Fibroblast of skin of left biceps (primary cell): ENCODE results near the gene CRTC3.
"Not testable (repeated sequence)": the region's sequence is repeated elsewhere in the genome, so short reads cannot be mapped to it uniquely, and the experiment has no call there.

Experiments used
- DNase-seq, 2 experiments: peaks; one replicate each; pipeline ENCODE4 v3.0.0-alpha.2; 2013; ENCODE audit warnings: low read depth in 2 of 2

CRTC3 gene

DNA sequence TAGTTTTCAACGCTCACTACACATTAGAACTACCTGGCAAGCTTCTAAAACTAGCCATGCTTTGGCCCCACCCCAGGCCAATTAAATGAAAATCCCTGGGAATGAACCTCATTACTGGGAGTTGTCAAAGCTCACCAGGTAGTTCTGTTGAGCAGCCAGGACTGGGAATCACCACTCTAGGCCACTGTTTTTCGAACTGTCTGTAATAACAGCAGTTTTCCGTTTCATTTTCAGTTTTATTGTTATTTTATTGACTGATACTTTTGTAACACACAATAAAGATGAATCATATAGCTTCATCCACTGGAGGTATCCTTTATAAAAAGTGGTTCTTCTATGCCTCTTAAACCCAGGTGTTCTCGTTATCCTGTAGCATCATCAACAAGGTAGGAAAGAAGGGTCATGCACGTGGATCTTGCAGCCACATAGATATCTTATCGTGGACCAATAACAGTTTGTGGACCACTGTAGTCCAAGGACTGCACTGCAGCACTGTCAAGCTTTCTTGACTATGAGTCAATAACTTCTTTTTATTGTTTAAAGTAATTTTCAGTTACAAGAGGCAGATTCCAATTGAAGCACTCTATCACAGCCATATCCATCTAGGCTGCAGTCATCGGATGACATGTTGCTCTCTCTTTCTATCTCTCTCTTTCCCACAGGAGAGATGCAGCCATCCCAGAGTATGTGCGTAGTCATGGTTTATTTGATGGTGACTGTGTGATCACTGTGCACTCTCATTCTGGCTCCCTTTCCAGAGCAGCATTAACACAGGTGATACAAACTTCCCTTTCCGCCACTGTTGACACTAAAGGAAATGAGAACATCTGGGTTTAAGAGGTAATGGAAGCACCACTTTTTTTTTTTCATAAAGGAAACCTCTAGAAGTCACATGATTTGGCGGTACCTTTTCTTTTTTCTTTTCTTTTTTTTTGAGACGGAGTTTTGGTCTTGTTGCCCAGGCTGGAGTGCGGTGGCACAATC lies 148.4 kb downstream of the CRTC3 start:
- DNase-seq, result no peak

DNA sequence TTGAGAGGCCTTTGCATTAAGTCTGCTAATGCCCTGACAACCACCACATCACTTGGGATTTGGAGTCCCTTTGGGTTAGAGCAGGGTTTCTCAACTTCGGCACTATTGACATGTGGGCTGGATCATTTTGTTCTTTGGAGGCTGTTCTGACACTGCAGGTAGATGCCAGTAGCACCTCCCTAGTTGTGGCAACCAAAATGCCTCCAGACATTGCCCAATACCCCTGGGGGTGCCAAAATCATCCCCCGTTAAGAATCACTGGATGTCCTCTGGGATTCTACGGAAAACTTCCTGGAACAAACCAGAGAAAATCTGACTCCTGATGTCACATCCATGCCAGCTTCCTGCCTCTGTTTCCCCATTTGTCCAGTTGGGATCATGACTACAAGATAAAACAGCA lies 150.2 kb downstream of the CRTC3 start:
- DNase-seq, result no peak

DNA sequence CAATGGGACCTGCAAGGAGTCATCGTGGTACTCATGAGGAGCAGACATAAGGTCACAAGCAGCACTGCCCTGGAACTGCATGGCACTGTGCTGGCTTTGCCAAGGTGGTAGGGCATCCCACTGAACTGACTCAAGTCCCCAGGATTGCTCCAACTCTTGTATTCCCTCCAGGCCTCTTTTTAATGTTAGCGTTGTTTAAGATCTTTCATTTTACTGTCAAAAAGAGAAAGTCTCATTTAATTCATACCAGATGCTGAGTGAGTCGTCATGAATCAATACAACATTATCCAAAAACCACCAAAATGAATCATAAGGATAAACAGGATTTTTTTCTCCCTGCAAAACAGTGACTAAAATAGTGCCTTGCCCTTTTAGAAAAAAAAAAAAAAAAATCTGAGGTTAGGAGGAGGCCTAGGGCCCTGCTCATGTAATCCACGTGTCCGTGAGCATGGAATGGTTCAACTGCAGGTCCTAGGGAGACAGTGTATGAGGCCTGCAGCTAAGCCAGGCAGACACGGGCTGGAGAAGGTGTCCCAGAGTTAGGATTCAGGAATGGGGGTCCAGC lies 150.7 kb downstream of the CRTC3 start:
- peak; percentile 95 for DNase-seq

DNA sequence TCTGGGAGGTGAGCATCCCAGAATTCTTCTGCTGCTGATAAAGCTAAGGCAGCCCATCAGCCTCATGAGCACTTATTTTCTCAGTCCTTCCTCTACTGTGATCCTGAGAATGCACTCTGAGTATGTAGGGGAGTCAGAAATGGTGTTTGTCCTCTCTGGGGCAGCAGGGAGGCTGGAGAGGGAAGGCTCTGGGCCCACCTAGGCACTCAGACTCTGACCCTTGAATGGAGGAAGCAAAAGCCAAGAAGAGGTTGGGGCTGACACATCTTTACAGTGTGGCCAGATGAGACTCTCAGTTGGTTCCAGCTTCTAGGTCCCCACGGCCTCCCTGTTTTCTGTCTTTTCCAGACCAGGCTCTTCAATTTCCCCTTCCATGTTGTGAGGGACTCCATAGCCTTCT lies 151.3 kb downstream of the CRTC3 start:
- no peak for DNase-seq

DNA sequence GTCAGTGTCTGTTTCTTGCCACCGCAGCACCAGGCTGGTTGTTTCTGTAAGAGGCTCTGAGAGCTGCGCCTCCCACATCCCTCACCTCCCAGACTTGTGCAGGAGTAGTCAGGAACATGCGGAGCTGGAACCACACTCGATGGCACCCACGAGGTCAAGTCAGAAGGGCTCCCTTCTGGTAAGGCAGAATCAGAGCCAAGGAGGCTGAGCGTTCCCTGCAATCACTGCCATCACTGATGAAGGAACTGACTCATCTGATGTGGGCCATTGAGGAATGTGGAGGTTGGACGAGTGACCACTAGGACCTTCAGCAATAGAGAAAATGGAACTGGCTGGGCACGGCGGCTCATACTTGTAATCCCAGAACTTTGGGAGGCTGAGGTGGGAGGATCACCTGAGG lies 151.8 kb downstream of the CRTC3 start:
- no peak for DNase-seq

DNA sequence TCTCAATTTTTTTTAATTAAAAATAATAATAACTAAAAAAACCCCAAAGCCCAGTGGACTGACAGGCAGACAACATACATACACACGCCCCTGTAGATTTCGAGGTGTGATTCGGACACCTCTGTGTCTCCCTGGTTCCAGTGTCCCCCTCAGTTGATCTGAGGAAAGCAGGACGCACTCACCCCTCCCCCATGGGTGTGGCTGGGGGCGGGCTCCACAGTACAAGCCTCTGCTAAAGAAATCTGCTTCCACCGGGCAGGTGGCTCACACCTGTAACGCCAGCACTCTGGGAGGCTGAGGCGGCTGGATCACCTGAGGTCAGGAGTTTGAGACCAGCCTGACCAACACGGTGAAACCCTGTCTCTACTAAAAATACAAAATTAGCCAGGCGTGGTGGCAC lies 153.6 kb downstream of the CRTC3 start:
- DNase-seq, result no peak

DNA sequence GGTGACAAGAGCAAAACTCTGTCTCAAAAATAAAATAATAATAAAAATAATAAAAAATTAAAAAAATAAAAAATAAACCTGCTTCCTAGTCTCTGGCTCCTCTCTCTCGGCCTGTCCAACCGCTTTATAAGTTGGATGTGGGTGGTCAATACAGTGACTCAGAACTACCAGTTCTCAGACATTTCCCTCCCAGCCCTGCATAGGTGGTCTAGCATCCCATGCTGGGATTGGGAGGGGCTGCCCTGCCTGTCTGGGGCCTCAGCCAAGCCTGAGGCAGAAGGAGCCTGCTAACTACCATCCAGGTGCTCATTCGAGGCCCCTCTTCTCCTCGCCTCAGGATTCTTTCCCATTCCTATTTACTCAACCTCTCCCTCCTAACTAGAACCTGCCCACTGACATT lies 154.2 kb downstream of the CRTC3 start:
- DNase-seq, result no peak

DNA sequence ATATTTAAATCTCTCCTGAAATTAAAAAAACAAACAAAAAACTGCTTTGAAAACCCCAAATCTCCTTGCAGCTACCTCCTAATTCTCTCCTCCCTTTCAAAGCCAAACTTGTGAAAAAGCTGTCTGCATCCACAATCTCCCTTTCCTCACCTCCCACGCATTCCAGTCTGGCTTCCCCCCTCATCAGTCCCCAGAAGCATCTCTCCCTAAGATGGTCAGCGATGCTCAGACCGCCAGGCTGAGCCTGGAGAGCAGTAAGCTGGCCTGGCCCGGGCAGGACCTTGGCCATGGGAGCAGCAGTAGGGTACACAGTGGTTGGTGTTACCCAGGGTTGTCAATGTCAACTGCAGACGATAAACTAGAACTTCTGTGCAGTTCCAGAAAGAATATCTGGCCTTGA lies 154.6 kb downstream of the CRTC3 start:
- no peak for DNase-seq

DNA sequence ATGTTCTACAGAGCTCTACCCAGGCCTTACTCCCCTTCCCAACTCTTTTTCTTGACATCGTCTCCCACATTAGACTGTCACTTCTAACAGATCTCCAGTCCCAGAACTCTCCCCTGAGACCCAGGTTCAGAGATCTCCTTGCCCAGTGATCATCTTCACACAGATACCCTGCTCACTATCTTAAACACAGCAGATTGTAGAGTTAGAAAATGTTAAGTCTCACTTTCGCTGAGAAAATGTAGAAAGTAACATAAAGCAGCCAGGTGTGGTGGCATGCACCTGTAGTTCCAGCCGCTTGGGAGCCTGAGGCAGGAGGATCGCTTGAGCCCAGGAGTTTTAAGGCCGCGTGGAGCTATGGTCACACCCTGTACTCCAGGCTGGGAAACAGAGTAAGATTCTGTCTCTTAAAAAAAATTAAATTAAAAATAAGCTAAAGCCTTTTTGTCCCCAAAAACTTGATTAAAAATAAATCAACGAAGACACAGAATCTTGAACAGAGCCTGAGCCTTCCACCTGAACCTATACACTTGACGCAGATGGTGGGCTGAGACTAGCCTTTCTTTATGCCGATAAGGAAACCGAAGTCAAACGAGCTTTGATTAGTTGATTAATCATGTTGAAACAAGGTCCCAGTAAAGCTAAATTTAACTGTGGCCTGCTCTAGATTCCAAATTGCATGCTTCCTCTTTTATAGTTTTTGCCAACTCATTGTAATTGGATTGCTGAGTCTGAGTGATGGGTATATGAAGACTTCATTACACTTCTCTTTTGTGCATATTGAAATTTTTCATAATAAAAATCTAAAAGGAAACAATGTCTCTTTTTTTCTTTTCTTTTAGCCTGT lies 156.1 kb downstream of the CRTC3 start:
- DNase-seq, result no peak

DNA sequence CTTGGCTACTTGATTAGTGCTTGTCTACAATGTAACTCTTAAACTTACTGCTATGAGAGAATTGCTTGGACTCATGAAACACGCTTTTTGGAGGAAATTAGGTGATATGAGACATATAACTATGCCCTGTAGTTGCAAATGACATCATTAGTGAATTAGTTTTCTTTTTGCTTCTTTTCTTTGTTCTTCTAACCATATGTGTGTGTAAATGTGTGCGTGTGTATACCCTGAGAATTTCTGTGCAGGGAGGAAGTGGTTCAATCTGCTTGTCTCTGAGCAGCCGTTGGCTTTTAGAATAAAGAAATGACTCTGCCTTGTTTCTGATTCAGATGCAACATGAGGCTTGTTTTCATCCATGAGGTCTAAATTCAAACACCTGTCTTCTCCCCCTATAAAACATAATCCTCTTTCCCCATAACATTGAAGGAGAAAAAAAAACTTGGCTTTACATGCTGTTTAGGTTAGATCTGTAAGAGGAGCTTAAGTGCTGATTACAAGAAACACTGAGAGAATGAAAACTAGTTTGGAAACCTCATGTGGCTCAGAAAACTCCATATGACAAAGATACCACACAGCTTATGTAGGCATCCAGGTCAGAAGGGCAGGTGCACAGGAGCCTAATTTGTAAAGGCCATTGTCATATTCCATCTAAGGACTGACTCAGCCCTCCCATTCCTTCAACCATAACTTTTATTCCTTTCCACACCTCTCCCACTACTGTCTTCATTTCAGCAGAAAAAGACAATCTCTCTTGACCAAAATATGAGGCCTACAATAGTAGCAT lies 156.9 kb downstream of the CRTC3 start:
- no peak for DNase-seq

DNA sequence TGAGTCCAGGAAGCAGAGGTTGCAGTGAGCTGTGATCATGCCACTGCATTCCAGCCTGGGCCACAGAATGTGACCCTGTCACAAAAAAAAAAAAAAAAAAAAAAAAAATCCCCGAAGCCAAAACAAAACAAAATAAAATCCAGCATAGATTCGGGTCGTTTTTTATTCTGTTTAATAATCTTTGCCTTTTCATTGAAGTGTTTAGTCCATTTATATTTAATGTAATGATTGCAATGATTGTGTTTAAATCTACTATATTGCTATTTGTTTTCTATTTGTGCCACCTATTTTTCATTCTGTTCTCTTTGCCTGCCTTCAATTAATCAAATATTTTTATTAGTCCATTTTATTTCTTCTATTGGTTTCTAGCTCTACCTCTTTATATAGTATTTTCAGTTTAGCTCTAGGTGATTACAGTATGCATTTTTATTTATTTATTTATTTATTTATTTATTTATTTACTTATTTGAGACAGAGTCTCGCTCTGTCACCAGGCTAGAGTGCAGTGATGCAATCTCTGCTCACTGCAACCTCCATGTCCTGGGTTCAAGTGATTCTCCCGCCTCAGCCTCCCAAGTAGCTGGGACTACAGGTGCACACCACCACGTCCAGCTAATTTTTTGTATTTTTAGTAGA lies 159.7 kb downstream of the CRTC3 start:
- DNase-seq, result not testable (repeated sequence)

DNA sequence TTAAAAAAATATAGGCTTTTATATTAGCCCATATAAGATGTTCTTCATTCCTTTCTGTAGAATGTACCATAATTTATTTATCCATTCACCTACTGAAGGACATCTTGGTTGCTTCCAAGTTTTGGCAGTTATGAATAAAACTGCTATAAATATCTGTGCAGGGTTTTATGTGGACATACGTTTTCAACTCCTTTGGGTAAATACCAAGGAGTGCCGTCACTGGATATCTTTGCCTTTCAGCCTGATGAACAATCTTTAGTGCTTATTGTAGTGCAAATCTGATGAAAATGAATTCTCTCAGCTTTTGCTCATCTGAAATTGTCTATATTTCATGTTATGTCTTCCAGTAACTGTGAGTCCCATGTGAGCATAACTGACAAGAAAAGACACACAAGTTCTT lies 160.9 kb downstream of the CRTC3 start:
- DNase-seq, result no peak

DNA sequence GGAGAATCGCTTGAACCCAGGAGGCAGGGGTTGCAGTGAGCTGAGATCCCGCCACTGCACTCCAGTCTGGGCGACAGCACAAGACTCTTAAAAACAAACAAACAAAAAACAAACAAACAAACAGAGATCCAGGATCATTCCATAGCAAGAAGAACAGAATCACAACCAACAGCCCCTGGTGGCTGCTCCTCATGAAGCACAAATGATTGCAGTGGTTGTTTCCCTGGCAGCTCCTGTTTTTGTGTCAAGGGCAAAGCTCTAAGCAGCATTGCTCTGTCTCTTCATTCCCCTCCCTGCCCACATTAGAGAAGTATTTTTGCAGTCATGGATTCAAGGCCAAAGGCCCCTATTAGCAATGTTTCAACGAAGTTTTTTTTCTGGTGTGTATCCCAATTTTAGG lies 161.6 kb downstream of the CRTC3 start:
- no peak for DNase-seq

DNA sequence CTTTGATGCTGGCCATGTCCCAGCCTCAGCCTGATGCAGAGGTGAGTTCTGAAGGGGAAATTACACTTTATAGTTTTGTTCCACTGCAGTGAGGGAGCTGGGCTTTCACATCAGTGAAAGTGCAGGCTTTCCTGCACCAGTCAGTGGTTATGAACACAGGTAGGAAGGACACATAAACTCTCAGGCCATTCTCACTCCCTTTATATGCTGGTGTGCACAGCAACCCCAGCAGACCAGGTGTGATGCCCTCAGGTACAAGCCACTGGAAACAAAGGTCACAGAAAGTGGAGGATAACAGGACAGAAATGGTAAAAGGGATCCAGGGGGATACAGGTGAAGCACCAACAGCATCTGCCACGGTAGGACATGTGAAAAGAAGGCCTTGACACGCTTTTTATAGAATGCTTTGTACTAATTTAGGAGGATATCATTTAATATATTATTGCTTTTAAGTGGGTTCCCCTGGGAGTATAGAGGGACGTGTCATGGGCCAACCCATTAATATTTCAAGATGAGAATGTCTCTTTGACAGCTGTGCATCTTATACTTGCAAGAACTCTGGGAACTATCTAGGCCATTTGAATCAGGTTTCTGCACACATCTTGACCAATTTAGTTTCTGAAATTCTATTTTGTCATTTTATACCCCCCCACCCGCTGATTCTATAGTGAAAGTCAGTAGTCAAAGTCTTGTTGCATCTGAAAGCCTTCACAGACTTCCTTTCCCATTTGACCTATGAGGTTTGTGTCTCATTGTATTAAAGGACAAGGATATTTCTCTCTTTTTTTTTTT lies 162.5 kb downstream of the CRTC3 start:
- DNase-seq, result no peak
